Measurements from ENCODE around the gene SPOCK1. TPM values are rescaled to one million over a fixed set of nuclear protein-coding genes. Genes with fewer than 3 reads are reported as not detected.

The SPOCK1 gene
- total RNA-seq, 1 experiment from 2014 or later = 29.1 TPM

GRCh38 chr5:137026296-137026695, 472.8 kb downstream of the SPOCK1 start:
- no peak for DNase-seq (ENCODE audit: low read depth)

DNA sequence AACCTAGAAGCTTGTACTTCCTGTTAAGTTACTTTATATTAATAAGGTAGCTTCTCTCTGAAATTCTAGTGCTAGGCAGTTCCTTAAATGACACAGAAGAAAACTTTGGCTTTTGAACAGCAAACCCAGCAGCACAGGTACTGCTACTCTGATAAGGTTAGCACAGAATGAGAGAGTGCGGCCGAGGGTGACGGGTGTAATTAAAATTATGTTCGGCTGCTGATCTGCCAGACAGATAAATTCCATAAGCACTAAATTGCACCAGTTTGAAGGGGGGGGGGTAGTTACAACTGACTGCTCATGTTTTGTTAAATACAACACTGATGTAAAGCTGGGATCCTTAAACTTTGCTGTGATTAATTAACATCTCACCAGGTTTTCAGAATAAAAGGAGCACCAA, 475.1 kb downstream of the SPOCK1 start:
- DNase-seq (ENCODE audit: low read depth) = no peak

DNA sequence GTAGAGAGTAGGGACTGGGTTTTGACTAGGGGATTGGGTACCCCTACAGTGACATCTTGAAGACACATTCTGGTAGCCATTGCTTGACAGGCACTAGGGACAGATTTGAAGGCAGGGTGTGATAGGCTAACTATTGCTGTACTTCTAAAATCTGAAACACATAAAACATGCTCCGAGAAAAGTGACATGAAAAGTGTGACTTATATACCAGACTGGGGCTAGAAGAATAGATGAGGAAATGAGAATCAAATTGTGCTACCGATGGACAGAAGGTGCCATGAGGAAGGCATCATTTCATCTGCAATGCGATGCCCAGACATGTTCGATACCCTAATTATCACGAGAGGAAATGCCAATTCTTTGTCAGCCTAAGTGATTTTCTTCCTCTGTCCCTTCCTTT, 475.8 kb downstream of the SPOCK1 start:
- no peak for DNase-seq (ENCODE audit: low read depth)

DNA sequence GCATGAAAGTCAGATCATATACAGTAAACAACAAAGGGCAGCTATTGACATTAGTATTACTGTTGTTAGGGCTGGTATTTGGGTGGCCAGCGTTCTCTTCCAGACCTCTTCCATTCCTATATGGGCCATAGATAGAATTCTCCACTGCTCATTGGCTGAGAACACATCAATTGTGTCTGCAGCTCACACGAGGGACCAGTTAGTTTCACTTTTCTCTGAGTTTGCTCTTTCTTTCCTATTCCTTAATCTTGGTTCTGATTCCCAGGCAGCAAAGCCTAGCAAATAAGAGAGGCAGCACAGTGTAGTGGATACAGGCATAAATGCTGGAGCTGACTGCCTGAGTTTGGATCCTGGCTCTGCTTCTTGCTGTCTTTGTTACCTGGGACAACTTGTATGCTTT, 476.4 kb downstream of the SPOCK1 start:
- DNase-seq (ENCODE audit: low read depth) = peak; percentile 28

- DNase-seq (ENCODE audit: low read depth) = peak; percentile 42
These were observed 477.1 kb downstream of the SPOCK1 start for GRCh38 chr5:137022043-137022442.

DNA sequence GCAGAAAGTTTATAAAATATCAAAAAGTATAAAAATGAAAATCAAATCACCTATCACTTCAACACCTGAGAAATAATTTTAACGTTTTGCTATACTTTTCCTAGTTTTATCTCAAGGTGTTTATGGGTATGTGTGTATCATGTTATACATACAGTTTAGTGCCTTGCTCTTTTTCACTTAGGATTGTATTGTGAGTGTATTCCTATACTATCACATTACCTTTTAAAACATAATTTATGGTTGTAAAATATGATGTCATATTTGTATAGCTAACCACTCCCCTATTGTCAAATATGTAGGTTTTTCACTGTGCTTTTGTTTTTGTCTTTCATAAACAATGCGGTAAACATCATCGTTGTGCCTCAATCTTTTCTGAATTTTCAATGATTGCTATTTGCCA, 479.9 kb downstream of the SPOCK1 start:
- DNase-seq (ENCODE audit: low read depth) = no peak

DNA sequence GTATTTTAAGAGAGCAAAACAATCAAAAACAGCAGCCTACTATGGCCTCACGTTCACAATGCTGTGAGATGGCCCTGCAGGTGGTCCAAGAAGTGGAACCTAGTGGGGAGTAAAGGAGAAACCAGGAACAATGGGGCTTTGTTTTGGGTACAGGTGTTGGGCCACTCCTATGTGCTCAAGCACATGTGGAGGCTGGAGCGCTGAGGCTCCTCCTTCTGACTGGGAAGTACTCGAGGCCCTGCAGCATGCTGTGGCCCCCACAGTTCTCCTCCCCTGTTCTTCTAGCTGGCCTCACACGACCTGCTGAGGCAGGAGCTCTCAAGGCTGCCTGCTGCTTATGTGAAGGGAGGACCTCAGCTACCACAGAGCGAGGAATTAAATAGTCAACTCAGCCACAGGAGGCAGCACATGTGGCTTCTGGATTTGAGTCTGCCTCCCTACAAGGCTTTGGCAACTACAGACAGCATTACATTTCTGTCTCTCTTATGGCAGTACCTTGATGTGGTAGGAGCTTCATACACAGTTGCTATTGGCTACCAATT, 482.3 kb downstream of the SPOCK1 start:
- DNase-seq (ENCODE audit: low read depth) = no peak

DNA sequence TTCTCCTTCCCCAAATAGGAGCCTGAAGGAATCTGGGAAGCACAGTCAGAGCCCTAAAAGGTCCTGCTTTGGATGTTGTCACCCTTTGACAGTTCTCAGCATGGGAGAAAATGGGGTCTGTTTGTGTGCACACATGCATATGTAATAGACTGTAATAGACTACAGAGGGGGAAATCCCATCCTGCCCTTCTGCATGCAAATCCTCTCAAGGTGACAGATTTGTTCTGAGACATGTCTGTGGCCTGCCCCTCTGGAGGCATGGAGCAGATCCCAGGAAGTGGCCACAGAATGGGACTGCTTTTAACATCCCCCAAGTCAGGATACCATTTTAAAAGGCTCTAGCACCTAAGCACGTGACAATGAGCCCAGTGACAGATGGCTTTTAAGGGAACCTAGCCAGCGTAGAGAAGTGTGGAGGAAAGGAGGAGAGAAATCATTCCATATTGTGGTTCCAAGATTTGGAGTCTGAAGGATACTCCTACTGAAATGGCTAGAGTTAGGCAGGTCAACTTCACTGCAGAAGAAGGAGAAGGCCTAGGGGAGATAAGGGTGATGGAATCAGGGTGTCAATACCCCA, 483.5 kb downstream of the SPOCK1 start:
- DNase-seq (ENCODE audit: low read depth) = no peak

DNA sequence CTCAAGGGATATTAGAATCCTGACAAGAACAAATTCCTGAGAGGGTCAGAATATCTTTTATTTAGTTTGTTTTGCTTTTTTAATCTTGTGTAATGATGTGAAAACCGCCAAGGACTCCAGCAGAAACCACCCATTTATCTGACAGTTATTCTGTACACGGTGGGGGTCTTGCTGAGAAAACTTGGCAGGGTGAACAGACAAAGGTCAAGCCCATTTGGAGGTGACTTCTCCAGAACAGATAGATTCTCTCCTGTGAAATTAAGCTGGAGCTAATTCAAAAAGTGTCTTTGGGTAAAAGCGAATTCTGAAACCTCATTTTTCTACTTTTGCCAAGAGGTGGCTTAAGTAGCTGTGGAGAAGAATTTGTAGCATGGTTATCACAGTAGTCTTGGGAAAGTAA, 484.4 kb downstream of the SPOCK1 start:
- no peak for DNase-seq (ENCODE audit: low read depth)

GRCh38 chr5:137010226-137010625, 488.9 kb downstream of the SPOCK1 start:
- no peak for DNase-seq (ENCODE audit: low read depth)

GRCh38 chr5:137004279-137004678, 494.8 kb downstream of the SPOCK1 start:
- no peak for DNase-seq (ENCODE audit: low read depth)

DNA sequence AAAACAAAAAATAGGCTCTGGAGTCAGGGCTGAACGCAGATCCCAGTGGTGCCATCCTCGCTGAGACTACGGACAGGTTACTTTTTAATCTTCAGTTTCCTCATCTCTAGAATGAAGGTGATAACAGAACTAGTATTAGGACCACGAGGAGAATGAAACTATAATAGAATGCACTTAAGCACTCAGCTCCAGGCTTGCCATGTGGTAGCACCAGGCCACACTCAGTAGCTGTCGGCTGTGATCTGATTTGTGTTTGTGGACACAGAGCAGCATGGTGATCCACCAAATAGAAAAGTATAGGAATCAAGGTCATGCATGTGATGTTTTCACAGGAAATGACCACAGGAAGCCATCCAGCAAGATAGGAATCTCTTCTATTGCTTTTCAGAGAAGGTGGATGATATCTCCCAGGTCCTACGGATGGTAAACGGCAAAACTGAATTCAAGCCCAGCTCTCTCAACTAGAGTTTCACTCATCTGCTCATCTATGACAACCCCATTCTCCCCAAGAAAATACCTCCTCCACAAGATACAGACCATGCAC, 498.0 kb downstream of the SPOCK1 start:
- no peak for DNase-seq (ENCODE audit: low read depth)

- no peak for DNase-seq (ENCODE audit: low read depth)
These were observed 499.3 kb downstream of the SPOCK1 start for GRCh38 chr5:136999787-137000186.

- DNase-seq (ENCODE audit: low read depth) = no peak
These were observed 500.2 kb downstream of the SPOCK1 start for GRCh38 chr5:136998854-136999357.

DNA sequence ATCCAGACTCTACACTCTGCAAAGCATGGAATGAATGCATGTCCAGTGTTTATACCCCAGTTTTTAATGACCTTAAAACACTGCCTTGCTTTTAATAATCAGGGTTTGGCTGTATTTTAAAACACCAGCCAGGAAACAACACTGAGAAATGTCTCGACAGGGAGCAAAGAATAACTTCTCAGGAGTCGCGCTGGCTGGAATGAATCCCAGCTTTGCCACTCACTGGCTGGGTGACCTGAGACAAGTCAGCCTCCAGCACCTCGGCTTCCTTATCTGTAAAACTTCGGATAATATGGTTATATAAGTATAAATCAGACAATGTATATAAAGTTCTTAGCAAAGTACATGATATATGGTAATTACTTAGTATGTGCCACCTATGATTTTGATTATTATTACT, 505.0 kb downstream of the SPOCK1 start:
- DNase-seq (ENCODE audit: low read depth) = no peak

DNA sequence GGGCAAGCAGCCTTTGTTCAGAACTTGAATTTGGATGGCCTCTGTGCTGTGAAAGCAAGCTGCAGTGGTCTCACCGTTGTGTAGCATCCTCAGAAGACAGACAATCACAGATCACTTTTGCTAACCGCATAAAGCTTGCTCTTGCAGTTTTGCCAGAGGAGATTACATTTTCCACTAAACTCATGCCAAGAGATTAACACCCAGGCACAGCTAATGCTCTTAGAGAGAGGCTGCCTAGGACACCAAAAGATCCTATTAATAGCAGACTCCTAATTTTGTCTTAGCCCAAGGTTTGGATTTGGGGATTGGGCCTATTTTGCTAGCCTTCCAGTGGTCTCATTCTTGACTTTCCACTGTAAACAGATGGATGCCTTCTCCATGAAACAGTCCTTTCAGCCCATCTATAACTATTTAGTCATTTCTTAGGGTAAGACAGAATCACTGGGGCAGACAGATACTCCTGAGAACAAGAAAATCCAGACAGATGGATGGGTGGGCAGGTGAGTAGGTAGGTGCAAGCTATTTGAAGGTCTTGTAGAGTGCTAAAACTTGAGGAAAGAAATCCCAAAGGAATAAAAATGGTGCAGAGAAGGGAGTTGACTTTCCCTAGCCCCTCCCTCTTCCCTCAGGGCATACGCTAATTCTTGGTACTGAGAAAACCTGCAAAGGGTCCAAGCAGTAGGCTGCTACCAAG, 506.2 kb downstream of the SPOCK1 start:
- no peak for DNase-seq (ENCODE audit: low read depth)

- no peak for DNase-seq (ENCODE audit: low read depth)
These were observed 513.2 kb downstream of the SPOCK1 start for GRCh38 chr5:136985785-136986475.

DNA sequence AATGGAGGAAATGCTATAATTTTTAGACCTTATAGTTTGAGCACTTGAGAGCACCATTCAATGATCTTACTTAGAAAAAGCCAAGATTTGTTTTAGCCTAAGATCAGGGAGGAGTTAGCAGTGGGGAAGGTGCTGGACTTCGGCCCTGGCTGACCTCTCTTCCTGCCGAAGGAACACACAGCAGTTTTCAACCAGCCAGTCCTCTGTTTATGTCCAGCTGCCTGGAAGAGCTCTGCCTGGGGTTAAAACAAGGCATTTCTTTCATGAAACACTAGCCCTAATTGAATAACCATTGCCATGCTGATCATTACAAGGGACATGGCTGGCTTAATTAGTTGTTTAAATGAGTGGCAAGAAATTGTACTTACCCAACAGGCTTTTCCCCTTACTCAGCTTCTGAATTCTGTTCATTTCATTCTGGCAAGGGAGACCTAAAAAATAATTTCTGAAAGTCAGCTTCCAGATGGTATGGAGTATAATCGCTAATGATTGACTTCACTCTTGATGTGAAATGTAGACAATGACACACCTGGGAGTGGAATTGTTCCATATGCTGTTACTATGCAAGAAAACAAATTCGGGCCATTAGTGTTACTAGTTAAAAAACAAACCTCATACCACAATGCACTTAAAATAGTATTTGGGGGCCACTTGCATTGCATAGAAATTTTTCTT, 514.2 kb downstream of the SPOCK1 start:
- DNase-seq (ENCODE audit: low read depth) = no peak

- no peak for DNase-seq (ENCODE audit: low read depth)
These were observed 517.2 kb downstream of the SPOCK1 start for GRCh38 chr5:136981936-136982335.

DNA sequence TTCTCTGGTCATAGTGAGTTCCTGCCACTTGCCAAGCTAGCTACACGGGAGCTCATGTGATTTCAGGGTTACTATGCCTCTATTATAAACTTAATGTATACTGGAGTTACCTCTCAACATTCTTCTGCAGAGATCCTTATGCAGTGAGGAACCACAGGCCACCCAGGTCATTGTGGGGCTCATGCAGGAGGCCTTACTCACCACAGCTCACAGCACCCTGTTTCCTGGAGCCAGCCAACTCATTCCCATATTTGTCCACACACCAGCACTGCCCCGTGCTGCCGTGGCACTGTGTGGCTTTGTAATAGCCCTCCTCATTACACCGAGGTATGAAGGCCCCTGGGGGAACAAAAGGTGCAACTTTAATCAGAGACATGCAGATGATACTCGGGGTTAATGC, 520.0 kb downstream of the SPOCK1 start:
- peak; percentile 79 for DNase-seq (ENCODE audit: low read depth)

GRCh38 chr5:136963504-136963903, 535.6 kb downstream of the SPOCK1 start:
- no peak for DNase-seq (ENCODE audit: low read depth)

GRCh38 chr5:136957428-136957827, 541.7 kb downstream of the SPOCK1 start:
- no peak for DNase-seq (ENCODE audit: low read depth)
